Tibial nerve (tissue), 4 donors: ENCODE results near the gene SDHAF1. TPM values are rescaled to one million over a fixed set of nuclear protein-coding genes. Genes with fewer than 3 reads are reported as not detected.

Experiments
- DNase-seq, 2 donors: peaks; one replicate each; pipeline ENCODE4 v3.0.0-alpha.2; 2019; ENCODE audit warnings: low spot score in 2 of 2
- H3K27ac ChIP-seq, 4 donors: fragments of 200-600 bp; sonication (generic) in 3 of 4; one replicate each; pipeline ENCODE4 v1.5.1; 2017 to 2019; ENCODE audit warnings: mild to moderate bottlenecking in 1 of 4
- H3K27me3 ChIP-seq, 2 donors: fragments of 200-600 bp; sonication (generic) in 1 of 2; one replicate each; pipeline versions ENCODE4 v1.5.1 to v1.6.0; 2017 to 2019
- H3K36me3 ChIP-seq, 3 donors: fragments of 200-600 bp; sonication (generic); one replicate each; pipeline ENCODE4 v1.5.1; 2018 to 2019
- H3K4me1 ChIP-seq, 4 donors: fragments of 200-600 bp; sonication (generic) in 3 of 4; one replicate each; pipeline ENCODE4 v1.5.1; 2017 to 2019
- H3K4me3 ChIP-seq, 4 donors: fragments of 200-600 bp; sonication (generic) in 3 of 4; one replicate each; pipeline ENCODE4 v1.5.1; 2017 to 2019; ENCODE audit warnings: mild to moderate bottlenecking in 1 of 4, moderate library complexity in 1 of 4
- H3K9me3 ChIP-seq, 4 donors: fragments of 200-600 bp; sonication (generic) in 3 of 4; one replicate each; pipeline ENCODE4 v1.5.1; 2017 to 2019
- CTCF ChIP-seq, 5 experiments: fragments of 200-600 bp in 3 of 5; fragments of 450-650 bp in 2 of 5; sonication (generic) in 3 of 5; IDR thresholded peaks; one replicate each; pipeline ENCODE4 v1.5.1; 2016 to 2019; ENCODE audit warnings: antibody characterized with exemption in 5 of 5, mild to moderate bottlenecking in 3 of 5, moderate library complexity in 2 of 5
- EP300 ChIP-seq, 2 donors: sonication (generic); formaldehyde crosslinking; IDR thresholded peaks; one replicate each; pipeline ENCODE4 v1.6.1; 2017; ENCODE audit warnings: antibody characterized with exemption in 2 of 2, mild to moderate bottlenecking in 1 of 2
- POLR2A ChIP-seq, 2 donors: fragments of 450-650 bp; IDR thresholded peaks; one replicate each; pipeline ENCODE4 v1.6.1; 2017; ENCODE audit warnings: antibody characterized with exemption in 2 of 2, mild to moderate bottlenecking in 2 of 2, moderate library complexity in 2 of 2
- WGBS, 2 donors: methylation state at CpG; one replicate each; pipeline ENCODE4 v1.1.5; 2018; 5-methylcytosine and 5-hydroxymethylcytosine counted together
- total RNA-seq, 4 donors: library from RNA; depleted of rRNA; stranded (reverse); fragments of >200 nt; gene quantifications; one replicate each; pipeline ENCODE4 v1.1.0, GENCODE V29; 2016

Gene SDHAF1
- total RNA-seq, 4 donors from 2014 or later: 67.8 to 88.9 (median 77.1) TPM

GRCh38 chr19:36013280-36014011 lies 18.5 kb downstream of the SDHAF1 start:
- peaks cover 0 to 35% (median 21%) of the 10 kb centered on the region in 4 donors for H3K4me1 ChIP-seq
- no peak for TF ChIP-seq CTCF (IDR thresholded peaks at IDR 0.05)
- no peak for TF ChIP-seq POLR2A (IDR thresholded peaks at IDR 0.05)
- no peak for TF ChIP-seq EP300 (IDR thresholded peaks at IDR 0.05)
- peaks cover 0 to 30% (median 0%) of the 10 kb centered on the region in 3 donors for H3K36me3 ChIP-seq
- no peaks in the 10 kb centered on the region for H3K27me3 ChIP-seq
- H3K4me3 ChIP-seq: peak overlapping the region; percentile 57 to 75 (median 69)
- H3K9me3 ChIP-seq: no peaks in the 10 kb centered on the region
- H3K27ac ChIP-seq: peak overlapping the region; percentile 80 to 96 (median 90)
- WGBS, 2 donors: 25 to 26% methylated on average over 15 of the region's 15 CpGs
- DNase-seq: no peak

- H3K36me3 ChIP-seq: peaks cover 0 to 38% (median 0%) of the 10 kb centered on the region in 3 donors
- 2 to 3% methylated on average over 40 to 41 of the region's 42 CpGs for WGBS, 2 donors
- DNase-seq: peak; percentile 100
- H3K4me1 ChIP-seq: peaks cover 0 to 27% (median 14%) of the 10 kb centered on the region in 4 donors
- H3K4me3 ChIP-seq: peak within 1 kb of the TSS; percentile 57 to 75 (median 69)
- no peaks in the 10 kb centered on the region for H3K9me3 ChIP-seq
- peak in 2 of 5 experiments; percentile 24 to 43 for TF ChIP-seq CTCF (IDR thresholded peaks at IDR 0.05)
- peak; percentile 44 to 47 for TF ChIP-seq EP300 (IDR thresholded peaks at IDR 0.05)
- TF ChIP-seq POLR2A (IDR thresholded peaks at IDR 0.05): no peak
- H3K27ac ChIP-seq: peak within 1 kb of the TSS; percentile 80 to 96 (median 90)
- H3K27me3 ChIP-seq: no peaks in the 10 kb centered on the region
Measured at GRCh38 chr19:36014012-36014924, 19.3 kb downstream of the SDHAF1 start, which contains the start of gene ALKBH6. TSS of gene ALKBH6 (minus strand) at chr19:36014213. CDS start at chr19:36013397, 816 bp downstream.

- Histone ChIP-seq H3K27ac (no peak overlapping the region), H3K4me3 (no peak overlapping the region), H3K9me3 (no peaks in the 10 kb centered on the region), H3K36me3 (peaks cover 0 to 83% (median 0%) of the 10 kb centered on the region in 3 donors), H3K4me1 (peaks cover 0 to 6% (median 1%) of the 10 kb centered on the region in 4 donors), H3K27me3 (no peaks in the 10 kb centered on the region)
- 85 to 97% methylated on average over 14 to 22 of the region's 22 CpGs for WGBS, 2 donors
- DNase-seq: no peak
- TF ChIP-seq CTCF (IDR thresholded peaks at IDR 0.05): no peak
- no peak for TF ChIP-seq EP300 (IDR thresholded peaks at IDR 0.05)
- TF ChIP-seq POLR2A (IDR thresholded peaks at IDR 0.05): no peak
Measured at GRCh38 chr19:36019061-36019670, 24.2 kb downstream of the SDHAF1 start.

- Histone ChIP-seq H3K9me3 (no peaks in the 10 kb centered on the region), H3K27ac (no peak overlapping the region), H3K27me3 (no peaks in the 10 kb centered on the region), H3K36me3 (peaks cover 0 to 96% (median 0%) of the 10 kb centered on the region in 3 donors), H3K4me3 (no peak overlapping the region), H3K4me1 (no peaks in the 10 kb centered on the region)
- WGBS, 2 donors: 90 to 95% methylated on average over 5 of the region's 5 CpGs
- no peak for DNase-seq
- TF ChIP-seq CTCF (IDR thresholded peaks at IDR 0.05): no peak
- no peak for TF ChIP-seq POLR2A (IDR thresholded peaks at IDR 0.05)
- no peak for TF ChIP-seq EP300 (IDR thresholded peaks at IDR 0.05)
Measured at GRCh38 chr19:36023432-36023831, 28.4 kb downstream of the SDHAF1 start.
